Lower lobe of right lung (tissue), 2 donors: ENCODE results near the gene FAM163B. TPM values are rescaled to one million over a fixed set of nuclear protein-coding genes. Genes with fewer than 3 reads are reported as not detected.

Source experiments
- ATAC-seq, 2 donors: fragments of 200-7000 bp; cut with Tn5 transposase; one replicate each; pipeline ENCODE4 v1.9.1; 2020 to 2022; ENCODE audit warnings: mild to moderate bottlenecking in 2 of 2, moderate library complexity in 2 of 2
- DNase-seq: peaks from one replicate; pipeline ENCODE4 v3.0.0-alpha.2; 2020
- H3K27ac ChIP-seq: fragments of 200-600 bp; one replicate; pipeline ENCODE4 v1.8.0; 2022
- H3K27me3 ChIP-seq: fragments of 200-600 bp; one replicate; pipeline ENCODE4 v1.8.0; 2022; ENCODE audit warnings: low read depth
- H3K36me3 ChIP-seq: fragments of 200-600 bp; one replicate; pipeline ENCODE4 v1.8.0; 2022; ENCODE audit warnings: mild to moderate bottlenecking
- H3K4me1 ChIP-seq: fragments of 200-600 bp; one replicate; pipeline ENCODE4 v1.8.0; 2022
- H3K4me3 ChIP-seq: fragments of 200-600 bp; one replicate; pipeline ENCODE4 v1.8.0; 2022; ENCODE audit warnings: mild to moderate bottlenecking
- H3K9me3 ChIP-seq: fragments of 200-600 bp; one replicate; pipeline ENCODE4 v1.8.0; 2022
- CTCF ChIP-seq: fragments of 200-600 bp; IDR thresholded peaks from one replicate; pipeline ENCODE4 v1.8.0; 2022; ENCODE audit warnings: antibody characterized with exemption, mild to moderate bottlenecking
- intact Hi-C: fragments of 100-400 bp; cut with DNase I; formaldehyde crosslinking; loops from one replicate; pipeline ENCODE4 v1.11.0; 2022
- total RNA-seq: library from RNA; stranded (reverse); fragmentation: NEBNext Ultra II Directional; extraction: Animal tissue kit (Norgen Biotek cat#: 25700); gene quantifications from one replicate; pipeline ENCODE4 v1.2.1, GENCODE V29; 2021
- donor health status: DM: no; HTN: yes; CAD: no; lungs with severe emphysema.

The FAM163B gene
- total RNA-seq, 1 donor from 2014 or later: not detected

GRCh38 chr9:133595910-133596309, 13.3 kb downstream of the FAM163B start:
- Histone ChIP-seq H3K4me3 (no peak overlapping the region), H3K36me3 (no peaks in the 10 kb centered on the region), H3K27ac (no peak overlapping the region), H3K4me1 (no peaks in the 10 kb centered on the region), H3K27me3 (peaks cover 1% of the 10 kb centered on the region), H3K9me3 (peaks cover 19% of the 10 kb centered on the region)
- DNase-seq: no peak
- no peak for TF ChIP-seq CTCF
- intact Hi-C loops: no loop called here
- no peak for ATAC-seq

- intact Hi-C loops: no loop called here
- DNase-seq: no peak
- no peak overlapping the region for H3K4me3 ChIP-seq
- no peaks in the 10 kb centered on the region for H3K36me3 ChIP-seq
- H3K27ac ChIP-seq: no peak overlapping the region
- ATAC-seq: no peak
- no peak for TF ChIP-seq CTCF
- H3K4me1 ChIP-seq: no peaks in the 10 kb centered on the region
- no peaks in the 10 kb centered on the region for H3K27me3 ChIP-seq
- H3K9me3 ChIP-seq: peaks cover 19% of the 10 kb centered on the region
Measured at GRCh38 chr9:133594310-133594709, 14.9 kb downstream of the FAM163B start.

GRCh38 chr9:133593587-133594253, 15.5 kb downstream of the FAM163B start:
- Histone ChIP-seq H3K27ac (no peak overlapping the region), H3K9me3 (peaks cover 19% of the 10 kb centered on the region), H3K27me3 (no peaks in the 10 kb centered on the region), H3K4me1 (no peaks in the 10 kb centered on the region), H3K4me3 (no peak overlapping the region), H3K36me3 (no peaks in the 10 kb centered on the region)
- intact Hi-C loops: no loop called here
- DNase-seq: no peak
- ATAC-seq: no peak
- no peak for TF ChIP-seq CTCF

GRCh38 chr9:133592731-133593409, 16.3 kb downstream of the FAM163B start:
- Histone ChIP-seq H3K36me3 (no peaks in the 10 kb centered on the region), H3K4me1 (no peaks in the 10 kb centered on the region), H3K4me3 (no peak overlapping the region), H3K27me3 (no peaks in the 10 kb centered on the region), H3K9me3 (peaks cover 16% of the 10 kb centered on the region), H3K27ac (no peak overlapping the region)
- no peak for TF ChIP-seq CTCF
- ATAC-seq (no peak), DNase-seq (no peak)
- intact Hi-C loops: no loop called here

GRCh38 chr9:133591985-133592384, 17.2 kb downstream of the FAM163B start:
- no peak overlapping the region for H3K4me3 ChIP-seq
- DNase-seq (no peak), ATAC-seq (no peak)
- peaks cover 7% of the 10 kb centered on the region for H3K9me3 ChIP-seq
- H3K27ac ChIP-seq: no peak overlapping the region
- H3K4me1 ChIP-seq: no peaks in the 10 kb centered on the region
- intact Hi-C loops: no loop called here
- H3K36me3 ChIP-seq: no peaks in the 10 kb centered on the region
- no peak for TF ChIP-seq CTCF
- peaks cover 5% of the 10 kb centered on the region for H3K27me3 ChIP-seq
